ENCODE measurements around the gene CYP4F2. TPM values are rescaled to one million over a fixed set of nuclear protein-coding genes. Genes with fewer than 3 reads are reported as not detected.
A peak's percentile ranks its signal among the peaks of the same experiment; 100 is the strongest.
"Not testable (repeated sequence)": the region's sequence is repeated elsewhere in the genome, so short reads cannot be mapped to it uniquely, and the experiment has no call there.

The CYP4F2 gene, protein sequence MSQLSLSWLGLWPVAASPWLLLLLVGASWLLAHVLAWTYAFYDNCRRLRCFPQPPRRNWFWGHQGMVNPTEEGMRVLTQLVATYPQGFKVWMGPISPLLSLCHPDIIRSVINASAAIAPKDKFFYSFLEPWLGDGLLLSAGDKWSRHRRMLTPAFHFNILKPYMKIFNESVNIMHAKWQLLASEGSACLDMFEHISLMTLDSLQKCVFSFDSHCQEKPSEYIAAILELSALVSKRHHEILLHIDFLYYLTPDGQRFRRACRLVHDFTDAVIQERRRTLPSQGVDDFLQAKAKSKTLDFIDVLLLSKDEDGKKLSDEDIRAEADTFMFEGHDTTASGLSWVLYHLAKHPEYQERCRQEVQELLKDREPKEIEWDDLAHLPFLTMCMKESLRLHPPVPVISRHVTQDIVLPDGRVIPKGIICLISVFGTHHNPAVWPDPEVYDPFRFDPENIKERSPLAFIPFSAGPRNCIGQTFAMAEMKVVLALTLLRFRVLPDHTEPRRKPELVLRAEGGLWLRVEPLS
- total RNA-seq (2014; rRNA removed; shearing (Covaris generic)): 1.6 and 1.8 TPM in 2 replicates

- no peak for DNase-seq (ENCODE audit: low read depth)
Measured at GRCh38 chr19:15897738-15898276, at the start of gene CYP4F2. Gene CYP4F2, minus strand, starts transcription at chr19:15898074. Its CDS starts 463 bp downstream, at chr19:15897611.

GRCh38 chr19:15945301-15945700 lies 47.4 kb upstream of the CYP4F2 start:
- no peak for DNase-seq (ENCODE audit: low read depth)

DNA sequence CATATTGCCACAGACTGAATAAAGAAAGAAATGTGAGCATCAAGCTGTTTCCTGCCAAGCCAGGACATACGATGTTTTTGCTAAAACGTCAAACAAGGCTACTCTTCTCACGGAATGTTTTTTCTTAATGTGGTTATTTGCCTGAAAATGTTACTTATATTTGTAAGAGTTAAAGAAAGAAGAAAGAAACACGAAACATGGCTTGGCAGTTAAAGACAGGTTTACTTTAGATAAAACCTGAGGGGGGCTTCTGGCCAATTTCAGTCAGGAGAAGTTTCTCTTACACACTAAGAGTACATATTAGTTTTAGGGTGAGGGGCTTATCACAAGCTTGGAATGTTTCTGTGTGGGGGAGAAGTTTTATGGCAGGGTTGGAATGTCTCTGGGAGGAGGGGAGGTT lies 46.5 kb upstream of the CYP4F2 start:
- DNase-seq (ENCODE audit: low read depth): no peak

DNA sequence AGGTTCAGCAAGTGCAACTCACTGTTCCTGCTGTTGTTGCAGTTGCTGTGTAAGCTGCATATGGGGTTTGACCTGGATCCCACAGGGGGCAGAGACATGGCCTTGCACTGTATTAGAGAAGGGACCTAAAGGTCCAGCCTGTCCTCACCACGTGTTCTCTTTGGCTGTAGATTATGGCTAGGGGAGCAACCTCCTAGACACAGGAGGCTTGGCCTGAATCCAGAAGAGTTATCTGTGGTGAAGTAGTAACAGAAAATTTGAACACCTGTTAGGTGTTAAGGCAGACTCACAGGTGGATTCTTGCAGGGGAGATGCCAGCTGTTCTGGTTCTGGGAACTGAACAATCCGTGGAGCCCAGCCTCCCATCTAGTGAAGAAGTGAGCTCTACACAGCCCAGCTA lies 39.9 kb upstream of the CYP4F2 start:
- no peak for DNase-seq (ENCODE audit: low read depth)

- DNase-seq (ENCODE audit: low read depth): no peak
Measured at GRCh38 chr19:15936950-15937349, 39.1 kb upstream of the CYP4F2 start.

DNA sequence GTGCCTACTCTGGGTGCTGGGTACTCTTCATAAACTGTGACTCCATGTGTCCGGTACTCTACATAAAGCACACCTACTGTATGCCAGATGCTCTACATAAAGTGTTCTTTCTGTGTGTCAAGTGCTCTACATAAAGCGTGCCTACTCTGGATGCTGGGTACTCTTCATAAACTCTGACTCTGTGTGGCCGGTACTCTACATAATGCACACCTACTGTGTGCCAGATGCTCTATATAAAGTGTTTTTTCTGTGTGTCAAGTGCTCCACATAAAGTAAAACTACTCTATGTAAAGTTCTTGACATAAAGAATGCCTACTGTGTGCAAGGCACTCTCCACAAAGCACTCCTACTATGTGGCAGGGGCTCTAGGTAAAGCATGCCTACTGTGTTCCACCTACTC lies 38.3 kb upstream of the CYP4F2 start:
- no peak for DNase-seq (ENCODE audit: low read depth)

DNA sequence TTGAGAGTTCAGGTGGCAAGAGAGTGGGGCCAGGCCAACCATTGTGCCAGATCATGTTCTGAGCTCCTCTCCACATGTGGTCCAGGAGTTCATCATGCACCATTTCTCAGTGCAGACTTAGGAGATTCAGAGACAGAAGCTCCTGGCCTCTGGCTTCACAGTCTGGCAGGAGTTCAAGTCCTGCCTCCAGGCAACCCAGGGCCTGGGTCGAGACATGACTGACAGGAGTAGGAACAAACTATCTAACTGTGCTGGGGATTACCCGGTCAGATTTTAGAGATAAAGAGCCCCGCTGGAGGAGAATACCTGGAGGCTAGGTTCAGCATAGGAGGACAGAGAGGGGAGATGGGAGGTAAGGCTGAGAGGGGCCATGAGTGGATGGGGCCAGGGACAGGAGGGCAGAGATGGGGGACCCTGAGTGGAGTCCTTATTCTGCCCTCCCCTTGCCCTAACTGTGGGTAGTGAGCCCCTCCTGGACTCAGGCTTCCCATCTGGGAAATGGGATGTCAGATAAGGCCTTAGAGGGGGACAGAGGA lies 37.4 kb upstream of the CYP4F2 start:
- DNase-seq (ENCODE audit: low read depth): peak; percentile 21

- peak; percentile 56 for DNase-seq (ENCODE audit: low read depth)
Measured at GRCh38 chr19:15934332-15935078, 36.6 kb upstream of the CYP4F2 start, which contains the start of gene CYP4F11. Gene CYP4F11, minus strand, starts transcription at chr19:15934529. Its CDS starts 121 bp downstream, at chr19:15934408.

DNA sequence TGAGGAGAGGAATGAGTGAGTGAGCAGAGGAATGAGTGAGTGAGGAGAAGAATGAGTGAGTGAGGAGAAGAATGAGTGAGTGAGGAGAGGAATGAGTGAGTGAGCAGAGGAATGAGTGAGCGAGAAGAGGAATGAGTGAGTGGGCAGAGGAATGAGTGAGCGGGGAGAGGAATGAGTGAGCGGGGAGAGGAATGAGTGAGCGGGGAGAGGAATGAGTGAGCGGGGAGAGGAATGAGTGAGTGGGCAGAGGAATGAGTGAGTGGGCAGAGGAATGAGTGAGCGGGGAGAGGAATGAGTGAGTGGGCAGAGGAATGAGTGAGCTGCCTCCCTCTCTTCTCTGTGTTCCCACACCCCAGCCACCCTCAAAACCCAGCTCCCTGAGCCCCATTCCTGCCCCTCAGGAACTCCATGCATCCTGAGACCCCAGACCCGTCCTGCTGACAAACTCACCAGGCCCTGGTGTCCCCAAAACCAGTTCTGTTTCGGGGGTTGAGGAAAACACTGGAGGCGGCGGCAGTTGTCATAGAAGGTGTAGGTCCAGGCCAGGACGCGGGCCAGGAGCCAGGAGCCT lies 36.0 kb upstream of the CYP4F2 start:
- DNase-seq (ENCODE audit: low read depth): not testable (repeated sequence)

- DNase-seq (ENCODE audit: low read depth): no peak
Measured at GRCh38 chr19:15928321-15928720, 30.4 kb upstream of the CYP4F2 start.

- no peak for DNase-seq (ENCODE audit: low read depth)
Measured at GRCh38 chr19:15926484-15926883, 28.6 kb upstream of the CYP4F2 start.

DNA sequence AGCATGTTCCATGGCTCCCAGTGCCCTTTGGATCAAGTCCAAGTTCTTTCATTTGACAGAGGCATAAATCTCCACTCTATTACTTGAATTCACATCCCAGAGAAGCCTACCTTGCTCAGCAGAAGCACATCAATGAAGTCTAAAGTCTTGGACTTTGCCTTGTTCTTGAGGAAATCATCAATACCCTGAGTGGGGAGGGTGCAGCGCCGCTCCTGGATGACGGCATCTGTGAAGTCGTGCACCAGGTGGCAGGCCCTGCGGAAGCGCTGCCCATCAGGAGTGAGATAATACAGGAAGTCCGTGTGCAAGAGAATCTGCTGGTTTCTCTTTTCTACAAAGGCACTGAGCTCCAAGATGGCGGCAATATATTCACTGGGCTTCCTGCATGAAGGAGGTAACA lies 25.8 kb upstream of the CYP4F2 start:
- DNase-seq (ENCODE audit: low read depth): no peak

- DNase-seq (ENCODE audit: low read depth): no peak
Measured at GRCh38 chr19:15922021-15922420, 24.1 kb upstream of the CYP4F2 start.

- DNase-seq (ENCODE audit: low read depth): no peak
Measured at GRCh38 chr19:15919243-15919642, 21.4 kb upstream of the CYP4F2 start.

- no peak for DNase-seq (ENCODE audit: low read depth)
Measured at GRCh38 chr19:15915109-15915508, 17.2 kb upstream of the CYP4F2 start.

- no peak for DNase-seq (ENCODE audit: low read depth)
Measured at GRCh38 chr19:15913830-15914229, 16.0 kb upstream of the CYP4F2 start.

DNA sequence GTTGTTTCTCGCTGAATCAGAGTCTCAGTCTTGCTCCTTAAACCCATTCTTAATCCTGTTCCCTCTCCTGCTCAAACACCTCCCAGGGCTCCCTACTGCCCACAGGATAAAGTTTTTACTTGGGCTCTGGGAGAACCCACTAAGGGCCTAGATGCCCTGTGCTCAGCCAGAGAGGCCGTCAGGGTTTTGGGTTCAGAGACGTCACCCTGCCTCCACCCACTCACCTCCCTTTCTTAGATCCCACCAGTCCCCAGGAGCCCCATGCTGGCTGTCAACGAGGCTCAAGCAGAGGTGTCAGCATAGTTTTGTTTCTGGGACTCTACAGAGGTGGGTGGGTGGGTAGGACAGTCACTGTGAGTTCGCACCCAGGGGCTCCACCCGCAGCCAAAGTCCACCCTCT lies 15.5 kb upstream of the CYP4F2 start:
- no peak for DNase-seq (ENCODE audit: low read depth)

- no peak for DNase-seq (ENCODE audit: low read depth)
Measured at GRCh38 chr19:15911599-15912235, 13.8 kb upstream of the CYP4F2 start.

GRCh38 chr19:15905026-15905425 lies 7.2 kb upstream of the CYP4F2 start:
- DNase-seq (ENCODE audit: low read depth): no peak

- DNase-seq (ENCODE audit: low read depth): not testable (repeated sequence)
Measured at GRCh38 chr19:15902898-15903297, 5.0 kb upstream of the CYP4F2 start.

DNA sequence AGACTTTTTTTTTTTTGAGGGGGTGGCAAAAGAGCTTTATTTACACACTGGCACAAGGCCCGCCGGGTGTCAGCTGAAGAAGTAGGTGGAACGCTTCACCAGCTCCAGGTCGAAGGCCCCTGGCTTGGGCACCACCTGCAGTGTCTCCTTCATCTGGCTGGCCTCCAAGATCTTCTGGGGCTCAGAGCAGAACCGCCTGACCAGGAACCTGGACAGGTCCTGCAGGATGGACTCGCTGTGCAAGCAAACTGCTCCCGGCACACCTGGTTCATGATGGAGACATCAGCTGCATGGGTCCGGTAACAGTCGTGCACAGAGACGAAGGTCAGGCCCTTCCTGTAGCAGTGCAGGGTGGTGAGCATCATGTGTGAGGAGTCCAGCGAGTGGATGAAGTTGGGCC lies 4.4 kb upstream of the CYP4F2 start:
- no peak for DNase-seq (ENCODE audit: low read depth)
